HuH-7 (cell line): Measurements from ENCODE around the gene CENPC.
"Not testable (repeated sequence)": the region's sequence is repeated elsewhere in the genome, so short reads cannot be mapped to it uniquely, and the experiment has no call there.

ENCODE experiments used
- DNase-seq: peaks from one replicate; pipeline ENCODE4 v3.0.0; 2011; ENCODE audit warnings: low spot score

Gene CENPC

GRCh38 chr4:67545199-67546003 is at the start of gene CENPC:
Gene CENPC, minus strand, starts transcription at chr4:67545503. Its CDS starts 148 bp downstream, at chr4:67545355.
- DNase-seq, result peak; percentile 74

GRCh38 chr4:67593741-67594175 is 48.5 kb upstream of the CENPC start:
- DNase-seq, result peak; percentile 4

- no peak for DNase-seq
Observed at GRCh38 chr4:67587156-67587555, 41.9 kb upstream of the CENPC start.

- DNase-seq, result no peak
Observed at GRCh38 chr4:67584496-67584895, 39.2 kb upstream of the CENPC start.

GRCh38 chr4:67581913-67582312 is 36.6 kb upstream of the CENPC start:
- DNase-seq, result no peak

- no peak for DNase-seq
Observed at GRCh38 chr4:67581208-67581857, 36.0 kb upstream of the CENPC start.

- DNase-seq, result no peak
Observed at GRCh38 chr4:67580577-67580976, 35.3 kb upstream of the CENPC start.

GRCh38 chr4:67576538-67576937 is 31.2 kb upstream of the CENPC start:
- no peak for DNase-seq

GRCh38 chr4:67576059-67576466 is 30.8 kb upstream of the CENPC start:
- no peak for DNase-seq

- DNase-seq, result no peak
Observed at GRCh38 chr4:67575232-67576058, 30.1 kb upstream of the CENPC start.

- no peak for DNase-seq
Observed at GRCh38 chr4:67573193-67573592, 27.9 kb upstream of the CENPC start.

- DNase-seq, result no peak
Observed at GRCh38 chr4:67571975-67572374, 26.7 kb upstream of the CENPC start.

GRCh38 chr4:67570537-67570936 is 25.2 kb upstream of the CENPC start:
- DNase-seq, result no peak

- no peak for DNase-seq
Observed at GRCh38 chr4:67568820-67569219, 23.5 kb upstream of the CENPC start.

- DNase-seq, result no peak
Observed at GRCh38 chr4:67566335-67566734, 21.0 kb upstream of the CENPC start.

GRCh38 chr4:67565284-67565683 is 20.0 kb upstream of the CENPC start:
- no peak for DNase-seq

- no peak for DNase-seq
Observed at GRCh38 chr4:67558493-67558892, 13.2 kb upstream of the CENPC start, which contains the start of gene STAP1. Gene STAP1, plus strand, starts transcription at chr4:67558727. Its CDS starts 83 bp downstream, at chr4:67558810.

- no peak for DNase-seq
Observed at GRCh38 chr4:67556436-67556835, 11.1 kb upstream of the CENPC start.

- no peak for DNase-seq
Observed at GRCh38 chr4:67555447-67555846, 10.1 kb upstream of the CENPC start.

- no peak for DNase-seq
Observed at GRCh38 chr4:67554096-67554495, 8.8 kb upstream of the CENPC start.

GRCh38 chr4:67552146-67552792 is 7.0 kb upstream of the CENPC start:
- not testable (repeated sequence) for DNase-seq

GRCh38 chr4:67550857-67551256 is 5.6 kb upstream of the CENPC start:
- no peak for DNase-seq
